ENCODE results near the gene NOVA2.

The NOVA2 gene

DNA sequence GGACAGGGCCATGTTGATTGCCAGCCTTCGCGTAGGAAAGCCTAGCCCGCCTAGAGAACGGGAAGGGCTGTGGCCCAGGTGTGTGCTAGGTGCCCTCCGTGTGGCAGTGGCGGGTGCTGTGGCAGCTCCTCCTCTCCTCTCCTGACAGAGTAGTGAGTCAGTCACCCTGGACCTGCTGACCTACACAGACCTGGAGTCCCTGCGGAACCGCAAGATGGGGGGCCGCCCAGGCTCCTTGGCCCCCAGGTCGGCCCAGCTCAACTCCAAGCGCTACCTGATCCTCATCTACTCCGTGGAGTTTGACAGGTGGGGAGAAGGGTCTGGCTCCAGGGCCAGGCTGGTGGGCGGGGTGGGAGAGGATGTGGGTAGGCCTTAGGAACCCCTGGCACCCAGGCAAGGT, 32.7 kb upstream of the NOVA2 start:
- Histone ChIP-seq H2AFZ (ENCODE audit: low read depth) (no peak overlapping the region), H3K36me3 (ENCODE audit: insufficient read depth) (no peaks in the 10 kb centered on the region), H3K4me1 (ENCODE audit: low read depth, poor library complexity, severe bottlenecking) (no peaks in the 10 kb centered on the region), H3K27ac (no peak overlapping the region), H3K4me2 (no peak overlapping the region), H3K4me3 (IDR thresholded peaks at IDR 0.05; ENCODE audit: insufficient read depth, low read depth, low read length) (no peak overlapping the region), H3K9ac (no peak overlapping the region), H3K79me2 (ENCODE audit: insufficient read depth, low read depth) (no peaks in the 10 kb centered on the region), H4K20me1 (ENCODE audit: insufficient read depth) (no peaks in the 10 kb centered on the region), H3K27me3 (ENCODE audit: insufficient read depth, low read depth) (no peaks in the 10 kb centered on the region)
- no peak for TF ChIP-seq CTCF (conservative IDR thresholded peaks at IDR 0.05; ENCODE audit: low read depth, low read length)

DNA sequence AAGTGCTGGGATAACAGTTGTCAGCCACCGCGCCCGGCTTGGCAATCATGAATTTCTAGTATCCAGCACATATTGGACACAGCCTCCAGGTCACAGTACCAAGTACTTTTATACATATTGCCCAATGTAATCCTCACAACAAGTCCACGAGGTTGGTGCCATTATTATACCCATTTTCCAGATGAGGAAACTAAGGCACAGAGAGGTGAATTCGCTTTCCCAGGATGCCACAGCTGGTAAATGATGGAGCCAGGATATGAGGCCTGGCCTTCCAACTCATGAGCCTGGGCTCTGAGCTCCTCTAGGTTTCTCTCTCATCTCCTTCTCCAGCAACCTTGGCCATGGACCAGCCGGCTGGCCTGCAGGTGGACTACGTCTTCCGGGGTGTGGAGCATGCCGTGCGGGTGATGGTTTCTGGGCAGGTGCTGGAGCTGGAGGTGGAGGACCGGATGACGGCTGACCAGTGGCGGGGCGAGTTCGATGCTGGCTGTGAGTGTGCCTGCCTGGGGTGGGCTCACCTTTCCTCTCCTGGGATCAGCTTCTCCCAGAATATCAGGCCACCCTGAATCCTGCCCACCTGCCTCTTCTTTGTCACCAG, 29.1 kb upstream of the NOVA2 start:
- Histone ChIP-seq H3K9ac (no peak overlapping the region), H3K79me2 (ENCODE audit: insufficient read depth, low read depth) (no peaks in the 10 kb centered on the region)
- TF ChIP-seq CTCF (conservative IDR thresholded peaks at IDR 0.05; ENCODE audit: low read depth, low read length): no peak

DNA sequence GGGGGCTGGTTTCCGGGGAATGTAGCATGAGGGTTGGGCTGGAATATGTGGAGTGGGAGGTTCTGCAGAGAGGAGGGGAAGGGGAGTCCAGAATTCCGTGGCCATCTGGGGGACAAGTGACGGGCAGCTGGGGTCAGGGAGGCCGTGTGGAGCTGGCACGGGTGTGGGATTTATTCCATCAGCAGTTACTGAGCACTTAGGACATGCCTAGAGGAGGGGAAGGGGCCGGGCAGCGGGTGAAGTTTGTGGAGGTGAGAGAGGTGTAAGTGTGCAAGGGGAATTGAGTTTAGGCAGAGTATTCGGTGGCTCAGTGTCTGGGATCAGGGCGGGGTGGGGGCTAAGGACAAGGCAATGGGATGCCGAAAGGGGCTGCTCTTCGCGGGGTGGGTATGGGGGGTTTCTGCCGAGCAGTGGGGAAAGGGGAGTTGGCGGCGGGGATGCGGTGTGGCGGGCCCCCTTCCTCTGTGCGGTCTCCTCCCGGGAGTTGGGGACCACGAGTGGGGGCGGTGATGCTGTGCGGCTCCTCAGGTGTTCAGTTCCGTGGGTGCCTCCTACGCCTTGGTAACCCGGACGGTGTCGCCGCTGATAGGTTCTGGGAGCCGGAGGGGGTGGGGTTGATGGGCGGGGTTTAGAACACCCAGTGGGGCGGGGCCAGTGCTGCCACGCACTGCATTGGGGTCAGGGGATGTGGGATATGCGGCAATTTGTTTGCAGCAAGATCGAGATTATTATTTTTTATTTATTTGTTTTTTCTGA, 27.0 kb upstream of the NOVA2 start:
- Histone ChIP-seq H3K4me3 (IDR thresholded peaks at IDR 0.05; ENCODE audit: insufficient read depth, low read depth, low read length) (no peak overlapping the region), H3K36me3 (ENCODE audit: insufficient read depth) (no peaks in the 10 kb centered on the region), H3K27ac (no peak overlapping the region), H3K27me3 (ENCODE audit: insufficient read depth, low read depth) (no peaks in the 10 kb centered on the region), H3K4me1 (ENCODE audit: low read depth, poor library complexity, severe bottlenecking) (peaks cover 6% of the 10 kb centered on the region), H3K9ac (no peak overlapping the region), H4K20me1 (ENCODE audit: insufficient read depth) (no peaks in the 10 kb centered on the region), H2AFZ (ENCODE audit: low read depth) (no peak overlapping the region), H3K4me2 (no peak overlapping the region), H3K79me2 (ENCODE audit: insufficient read depth, low read depth) (peaks cover 6% of the 10 kb centered on the region; the same call in 1 of the 2 replicates)
- no peak for TF ChIP-seq CTCF (conservative IDR thresholded peaks at IDR 0.05; ENCODE audit: low read depth, low read length)

More for the DNA sequence above, 29.1 kb upstream of the NOVA2 start:
- Histone ChIP-seq H3K36me3 (ENCODE audit: insufficient read depth) (no peaks in the 10 kb centered on the region), H3K4me3 (IDR thresholded peaks at IDR 0.05; ENCODE audit: insufficient read depth, low read depth, low read length) (no peak overlapping the region), H3K27ac (no peak overlapping the region), H3K4me1 (ENCODE audit: low read depth, poor library complexity, severe bottlenecking) (no peaks in the 10 kb centered on the region), H4K20me1 (ENCODE audit: insufficient read depth) (no peaks in the 10 kb centered on the region), H2AFZ (ENCODE audit: low read depth) (no peak overlapping the region), H3K27me3 (ENCODE audit: insufficient read depth, low read depth) (no peaks in the 10 kb centered on the region), H3K4me2 (no peak overlapping the region)

GRCh38 chr19:45999653-46000121, 26.0 kb upstream of the NOVA2 start:
- no peaks in the 10 kb centered on the region for H3K36me3 ChIP-seq (ENCODE audit: insufficient read depth)
- no peak for TF ChIP-seq CTCF (conservative IDR thresholded peaks at IDR 0.05; ENCODE audit: low read depth, low read length)
- no peak overlapping the region for H3K4me2 ChIP-seq
- H3K27ac ChIP-seq: no peak overlapping the region
- peaks cover 6% of the 10 kb centered on the region; the same call in 1 of the 2 replicates for H3K79me2 ChIP-seq (ENCODE audit: insufficient read depth, low read depth)
- H3K4me1 ChIP-seq (ENCODE audit: low read depth, poor library complexity, severe bottlenecking): peaks cover 6% of the 10 kb centered on the region
- H3K4me3 ChIP-seq (IDR thresholded peaks at IDR 0.05; ENCODE audit: insufficient read depth, low read depth, low read length): no peak overlapping the region
- no peaks in the 10 kb centered on the region for H3K27me3 ChIP-seq (ENCODE audit: insufficient read depth, low read depth)
- no peak overlapping the region for H2AFZ ChIP-seq (ENCODE audit: low read depth)
- no peaks in the 10 kb centered on the region for H4K20me1 ChIP-seq (ENCODE audit: insufficient read depth)
- no peak overlapping the region for H3K9ac ChIP-seq
